Activated T-cell treated with anti-CD3 and anti-CD28 coated beads for 1 hour (primary cell): ENCODE data around the gene GAREM2.

Experiments used
- DNase-seq: peaks from one replicate; pipeline ENCODE4 v3.0.0-alpha.2; 2020; ENCODE audit warnings: low read depth

Gene GAREM2

DNA sequence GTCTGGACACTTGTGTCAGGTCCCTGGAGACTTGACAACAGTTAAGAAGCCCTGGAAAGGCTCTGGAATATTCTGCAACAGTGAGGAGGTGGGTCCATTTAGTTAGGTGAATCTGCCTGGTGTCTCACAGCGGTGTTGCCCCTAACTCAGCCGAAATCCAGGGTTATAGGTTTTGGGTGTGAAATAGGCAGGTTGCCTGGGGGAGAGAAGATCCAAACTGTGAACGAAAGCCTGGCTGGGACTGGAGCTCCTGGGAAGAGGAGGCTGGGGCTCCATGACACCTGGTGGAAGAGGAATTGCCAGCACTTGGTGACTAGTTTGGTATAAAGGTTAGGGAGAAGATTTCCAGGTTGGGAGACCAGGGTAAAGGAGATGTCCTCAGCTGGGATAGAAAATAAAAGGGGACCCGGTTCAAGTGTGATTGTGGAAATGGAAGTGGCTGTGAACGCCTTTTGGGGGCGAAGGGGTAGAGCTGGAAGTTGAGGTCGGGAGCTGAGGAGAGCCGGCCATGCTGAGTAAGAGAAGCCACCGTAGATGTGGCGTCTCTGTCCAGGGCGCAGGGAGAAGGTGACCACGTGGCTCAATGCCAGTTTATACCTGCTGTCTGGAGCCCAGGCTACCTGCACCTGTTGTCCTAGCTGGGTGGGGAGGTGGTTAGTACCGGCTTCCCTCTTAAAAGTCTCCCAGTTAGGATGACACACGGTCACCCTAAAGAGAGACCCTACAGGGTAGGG lies 3.0 kb upstream of the GAREM2 start:
- DNase-seq: no peak

DNA sequence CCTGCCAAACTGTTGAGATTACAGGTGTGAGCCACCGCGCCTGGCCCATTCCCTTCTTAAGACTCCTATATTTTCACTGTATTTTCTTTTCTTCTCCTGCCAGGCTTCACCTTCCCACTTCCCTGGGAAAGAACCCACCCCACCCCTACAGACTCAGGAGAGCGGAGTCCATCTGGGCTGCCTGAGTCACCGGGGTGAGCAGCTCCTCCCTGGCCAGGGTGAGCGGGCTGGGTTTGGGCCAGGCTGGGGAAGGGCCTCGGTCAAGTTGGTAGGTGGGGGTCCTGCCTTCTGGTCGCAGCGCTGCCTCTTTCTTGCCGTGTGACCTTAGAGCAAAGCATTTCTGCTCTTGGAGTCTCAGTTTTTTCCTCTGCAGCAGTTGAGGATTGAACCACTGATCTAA lies 2.1 kb upstream of the GAREM2 start:
- no peak for DNase-seq

DNA sequence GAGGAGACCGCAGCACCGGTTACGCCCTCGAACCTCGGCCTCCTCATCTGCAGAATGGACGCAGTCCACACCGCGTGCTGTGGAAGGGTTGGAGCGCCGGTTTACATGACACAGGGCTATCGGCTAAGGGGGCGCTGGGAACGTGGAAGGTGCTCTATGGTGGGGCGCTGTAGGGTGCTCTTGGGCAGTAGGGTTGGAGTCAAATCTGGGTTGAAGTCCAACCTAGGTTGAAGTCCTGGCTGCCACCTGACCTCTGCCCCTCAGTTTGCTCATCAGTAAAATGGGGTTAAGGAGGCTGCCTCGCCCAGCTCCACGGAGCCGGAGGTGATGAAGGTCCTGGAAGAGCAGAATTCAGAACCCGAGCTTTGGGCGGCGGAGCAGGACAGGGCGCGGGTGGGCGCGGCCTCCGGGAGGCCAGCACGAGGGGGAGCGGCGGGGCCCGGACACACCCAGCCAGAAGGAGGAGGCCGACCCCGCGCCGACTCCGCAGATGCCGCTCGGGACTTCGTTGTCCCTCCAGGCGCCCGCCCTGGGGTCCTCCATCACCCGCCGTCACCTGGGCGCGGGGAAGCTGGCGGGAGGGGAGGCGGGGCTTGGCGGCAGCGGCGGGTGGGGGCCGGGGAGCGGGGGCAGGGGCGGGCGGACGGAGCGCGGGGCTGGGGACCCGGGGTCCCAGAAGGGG lies 558 bp upstream of the GAREM2 start:
- DNase-seq: no peak

DNA sequence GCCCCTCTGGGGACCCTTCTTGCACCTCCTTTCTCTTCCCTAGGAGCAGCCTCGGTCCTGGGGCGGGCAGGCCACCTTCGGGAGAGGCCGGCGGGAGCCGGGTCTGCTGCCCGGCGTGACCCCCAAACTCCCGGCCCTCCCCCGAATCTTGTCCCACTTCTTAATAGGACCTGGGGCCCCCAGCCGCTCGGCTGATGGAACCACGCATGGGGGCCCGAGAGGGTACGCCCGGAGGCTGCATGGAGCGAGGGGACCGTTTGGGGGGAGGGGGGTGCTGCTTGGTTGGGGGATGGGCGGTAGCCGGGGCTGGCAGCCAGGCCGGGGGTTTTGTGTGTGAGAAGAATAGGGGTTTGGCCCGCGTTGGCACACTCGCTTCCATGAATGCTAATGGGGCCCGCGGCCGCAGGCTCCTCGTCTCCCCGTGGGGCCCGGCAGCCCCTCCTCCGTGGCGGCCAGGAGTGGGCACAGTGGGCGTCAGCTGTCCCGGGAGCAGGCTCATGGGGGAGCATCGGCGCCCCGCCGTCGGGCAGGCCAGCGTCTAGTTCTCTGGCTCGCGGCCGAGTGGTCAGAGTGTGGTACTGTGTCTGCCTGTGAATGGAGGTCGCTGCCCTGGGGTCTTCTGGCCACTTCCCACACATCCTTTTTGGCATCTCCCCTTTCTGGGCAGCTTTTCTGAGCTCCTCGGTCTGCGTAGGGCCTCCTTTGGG lies 1.0 kb downstream of the GAREM2 start:
- no peak for DNase-seq

DNA sequence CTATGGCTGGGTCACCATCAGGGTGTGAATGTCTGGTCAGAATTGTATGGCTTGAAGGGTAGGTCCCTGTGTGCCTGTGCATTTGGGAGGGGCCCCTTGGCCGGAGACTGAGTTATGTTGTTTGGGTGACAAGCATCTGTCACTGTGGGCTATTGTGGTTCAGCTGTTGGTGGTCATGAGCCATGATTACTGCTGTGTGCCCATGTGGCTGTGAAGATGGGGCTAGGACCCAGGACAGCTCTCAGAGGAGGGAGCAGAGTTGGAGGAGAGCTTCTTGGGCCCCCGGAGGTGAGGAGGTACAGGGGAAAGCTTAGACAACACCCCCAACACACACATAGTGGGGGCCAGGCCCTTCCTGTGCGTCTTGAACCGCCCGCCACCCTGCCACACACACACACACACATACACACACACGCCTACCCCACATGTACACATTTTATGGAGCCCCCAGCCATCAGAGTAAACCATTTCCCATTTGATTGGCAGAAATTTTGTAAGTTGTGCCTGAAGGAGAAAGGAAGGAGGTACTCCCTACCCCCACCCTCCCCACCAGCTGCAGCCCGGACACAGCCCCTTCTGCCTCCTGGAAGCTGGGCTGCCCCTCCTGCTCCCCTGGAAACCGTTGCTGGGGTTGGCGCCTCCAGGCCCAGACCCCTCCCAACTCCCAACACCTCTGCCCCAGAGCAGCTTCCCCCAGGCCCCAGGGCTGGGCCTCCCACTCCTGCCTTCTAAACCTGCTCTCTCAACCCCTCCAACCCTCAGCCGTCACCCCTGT lies 2.0 kb downstream of the GAREM2 start:
- DNase-seq: no peak

DNA sequence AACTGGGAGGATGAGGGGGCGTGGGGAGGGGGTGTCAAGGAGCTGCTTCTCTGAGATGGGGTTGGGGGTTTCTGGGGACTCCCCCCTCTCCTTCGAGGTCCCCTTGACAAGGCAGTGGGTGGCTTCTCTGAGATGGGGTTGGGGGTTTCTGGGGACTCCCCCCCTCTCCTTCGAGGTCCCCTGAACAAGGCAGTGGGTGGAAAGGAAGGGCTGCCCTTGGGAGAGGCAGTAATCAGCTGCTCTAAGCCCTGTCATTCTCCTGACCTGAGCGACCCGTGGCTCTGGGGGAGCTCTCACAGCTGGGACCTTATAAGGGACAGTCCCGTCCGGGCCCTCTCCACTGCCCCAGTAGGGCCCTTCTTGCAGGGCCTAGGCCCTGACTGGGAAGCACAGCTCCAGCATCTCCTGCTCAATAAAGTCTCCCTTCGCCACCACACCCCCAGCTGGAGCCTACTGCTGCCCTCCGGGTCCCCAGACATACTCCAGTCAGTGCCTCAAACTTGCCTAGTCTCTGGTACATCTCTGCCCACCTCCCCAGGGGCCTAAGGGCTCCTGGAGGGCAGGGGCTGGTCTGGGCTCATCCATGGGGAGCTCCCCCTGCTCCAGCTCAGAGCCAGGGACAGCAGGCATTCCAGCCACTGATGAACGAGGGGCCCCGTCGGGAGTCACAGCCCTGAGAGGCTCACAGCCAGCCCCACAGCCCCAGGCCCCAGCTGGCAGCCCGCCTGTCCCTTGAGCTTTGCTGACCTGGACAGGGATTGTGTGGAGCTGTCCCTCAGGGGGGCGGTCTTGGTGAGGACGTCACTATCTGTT lies 2.8 kb downstream of the GAREM2 start:
- DNase-seq: no peak

DNA sequence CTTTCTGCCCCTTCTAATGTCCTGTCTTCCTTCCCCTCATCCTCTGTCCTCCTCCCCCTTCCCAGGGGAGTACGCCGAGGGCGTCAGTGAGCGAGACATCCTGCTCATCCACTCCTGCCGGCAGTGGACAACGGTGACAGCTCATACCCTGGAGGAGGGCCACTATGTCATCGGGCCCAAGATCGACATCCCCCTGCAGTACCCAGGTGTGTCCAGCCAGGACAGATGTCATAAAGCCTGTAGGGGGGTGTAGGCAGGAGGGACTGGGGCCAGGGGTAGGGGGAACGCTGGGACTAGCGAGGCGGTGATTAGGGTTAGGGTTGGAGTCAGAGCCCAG lies 3.4 kb downstream of the GAREM2 start:
- no peak for DNase-seq

DNA sequence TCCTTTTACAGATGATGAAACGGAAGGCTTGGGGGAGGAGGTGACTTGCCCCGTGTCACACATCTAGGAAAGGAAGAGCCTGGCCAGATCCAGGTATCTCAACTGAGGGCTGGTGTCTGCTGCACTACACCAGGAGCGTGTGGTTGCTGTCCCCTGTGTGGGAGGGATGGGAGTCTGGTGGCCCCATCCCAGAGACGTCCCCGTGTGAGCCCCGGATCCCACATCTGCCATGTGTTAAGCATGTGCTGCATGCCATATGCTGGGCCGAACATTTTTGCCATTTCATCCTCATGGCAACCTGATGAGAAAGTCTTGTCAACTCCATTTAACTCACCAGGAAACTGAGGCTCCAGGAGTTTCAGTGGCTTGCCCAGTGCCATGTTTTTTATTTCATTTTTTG lies 4.2 kb downstream of the GAREM2 start:
- DNase-seq: no peak

DNA sequence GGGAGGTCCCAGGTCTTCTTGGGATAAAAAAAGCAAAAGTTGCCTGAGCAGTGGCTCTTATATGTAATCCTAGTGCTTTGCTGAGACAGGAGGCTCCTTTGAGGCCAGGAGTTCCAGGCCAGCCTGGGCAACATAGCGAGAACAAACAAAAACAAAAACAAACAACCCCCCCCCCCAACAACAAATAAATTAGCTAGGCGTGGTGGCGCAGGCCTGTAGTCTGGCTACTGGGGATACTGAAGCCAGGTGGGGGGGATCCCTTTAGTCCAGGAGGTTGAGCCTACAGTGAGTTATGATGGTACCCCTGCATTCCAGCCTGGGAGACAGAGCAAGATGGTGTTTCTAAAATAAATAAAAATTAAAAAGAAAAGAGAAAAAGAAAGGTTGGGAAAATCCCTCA lies 5.4 kb downstream of the GAREM2 start:
- no peak for DNase-seq

DNA sequence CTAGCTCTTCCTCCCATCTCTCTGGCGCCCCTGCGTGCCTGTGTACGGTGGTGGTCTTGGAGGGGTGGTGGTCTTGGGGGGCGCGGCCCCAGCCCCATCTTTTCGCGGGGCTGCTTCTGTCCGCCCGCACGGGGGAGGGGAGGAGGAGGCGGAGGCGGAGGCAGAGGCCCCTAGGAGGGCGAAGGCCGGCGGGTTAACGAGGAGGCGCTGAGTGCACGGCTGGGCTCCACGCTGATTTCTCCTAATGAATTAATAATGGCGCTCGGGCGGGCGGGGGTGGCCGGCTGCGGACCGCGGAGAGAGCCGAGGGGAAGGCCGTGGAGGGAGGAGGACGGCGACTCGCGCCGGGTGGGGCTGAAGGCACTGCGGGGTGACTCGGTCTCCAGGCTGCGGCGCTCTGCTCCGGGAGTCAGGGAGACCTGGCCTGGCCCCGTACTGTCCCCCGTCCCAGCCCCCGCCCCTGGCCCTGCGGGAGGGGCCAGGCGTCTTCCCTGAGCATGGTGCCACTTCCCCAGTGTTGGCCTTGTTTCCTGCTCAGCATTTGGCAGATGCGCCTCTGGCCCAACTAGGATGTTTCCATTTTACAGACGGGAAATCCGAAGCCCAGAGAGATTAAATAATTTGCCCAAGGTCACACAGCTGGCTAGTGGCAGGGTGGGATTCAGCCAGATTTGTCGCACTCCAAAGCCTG lies 6.0 kb downstream of the GAREM2 start:
- no peak for DNase-seq

DNA sequence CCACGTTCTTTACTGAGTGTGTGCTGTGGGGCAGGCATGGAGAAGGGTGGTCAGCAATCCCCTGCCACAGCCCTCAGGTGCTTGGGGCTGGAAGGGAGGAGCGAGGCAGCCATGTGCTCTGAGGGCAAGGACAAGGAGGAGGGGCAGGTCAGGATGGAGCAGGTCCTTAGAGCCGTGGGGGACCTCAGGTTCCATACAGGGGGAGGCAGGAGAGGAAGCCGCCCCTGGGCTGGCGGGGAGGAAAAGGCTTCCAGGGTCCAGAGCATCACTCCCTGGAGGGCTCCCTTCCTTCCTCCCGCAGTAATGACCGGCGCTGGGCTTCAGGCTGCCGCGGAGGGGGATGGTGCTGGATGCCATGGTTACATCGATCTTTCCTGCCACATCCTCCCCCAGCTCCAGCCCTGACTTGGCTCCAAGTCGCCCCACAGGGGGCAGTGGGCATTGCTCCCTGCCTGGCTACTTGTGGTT lies 6.6 kb downstream of the GAREM2 start:
- DNase-seq: no peak

DNA sequence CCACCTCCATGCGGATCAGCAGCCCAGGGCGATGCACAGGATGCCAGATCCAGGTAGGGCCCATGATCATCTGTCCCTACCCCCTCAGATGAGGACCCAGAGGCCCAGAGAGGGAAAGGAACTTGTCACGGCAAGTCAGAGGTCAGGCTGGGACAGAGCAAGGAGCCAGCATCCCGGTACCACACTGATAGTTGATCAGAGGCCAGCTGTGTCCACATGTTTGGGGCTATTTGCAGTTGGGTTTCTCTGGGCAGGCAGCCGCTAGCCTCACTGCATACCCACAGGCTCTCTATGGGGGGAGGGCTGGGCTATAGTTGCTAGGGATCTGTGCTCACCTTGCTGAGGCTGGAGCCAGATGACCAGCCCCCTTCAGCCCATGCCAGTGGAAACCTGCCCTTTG lies 9.6 kb downstream of the GAREM2 start:
- DNase-seq: no peak

DNA sequence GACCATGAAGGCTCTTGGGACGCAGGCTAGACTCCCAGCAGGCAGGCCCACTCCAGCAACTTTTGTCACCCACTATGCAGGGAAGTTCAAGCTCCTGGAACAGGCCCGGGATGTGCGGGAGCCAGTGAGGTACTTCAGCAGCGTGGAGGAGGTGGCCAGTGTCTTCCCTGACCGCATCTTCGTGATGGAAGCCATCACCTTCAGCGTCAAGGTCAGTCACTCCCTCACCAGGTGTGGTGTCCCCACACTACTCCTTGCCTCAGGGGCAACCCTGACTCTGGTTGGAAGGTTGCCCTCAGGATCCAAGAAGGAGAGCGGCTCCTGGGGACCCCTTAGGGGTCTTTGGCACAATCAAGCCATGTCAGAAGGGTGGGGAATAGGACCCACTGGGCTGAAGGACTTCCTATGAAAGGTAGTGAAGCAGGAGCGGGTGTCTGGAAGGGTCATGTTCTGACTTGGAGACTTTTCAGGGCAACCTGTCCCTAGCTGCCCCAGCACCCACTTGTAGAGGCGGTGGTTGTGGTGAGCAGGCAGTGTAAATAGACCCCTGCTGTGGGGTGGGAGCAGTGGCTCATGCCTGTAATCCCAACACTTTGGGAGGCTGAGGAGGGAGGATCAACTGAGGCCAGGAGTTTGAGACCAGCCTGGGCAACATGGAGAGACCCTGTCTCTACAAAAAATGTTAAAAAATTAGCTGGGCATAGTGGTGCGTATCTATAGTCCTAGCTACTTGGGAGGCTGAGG lies 10.2 kb downstream of the GAREM2 start:
- no peak for DNase-seq

DNA sequence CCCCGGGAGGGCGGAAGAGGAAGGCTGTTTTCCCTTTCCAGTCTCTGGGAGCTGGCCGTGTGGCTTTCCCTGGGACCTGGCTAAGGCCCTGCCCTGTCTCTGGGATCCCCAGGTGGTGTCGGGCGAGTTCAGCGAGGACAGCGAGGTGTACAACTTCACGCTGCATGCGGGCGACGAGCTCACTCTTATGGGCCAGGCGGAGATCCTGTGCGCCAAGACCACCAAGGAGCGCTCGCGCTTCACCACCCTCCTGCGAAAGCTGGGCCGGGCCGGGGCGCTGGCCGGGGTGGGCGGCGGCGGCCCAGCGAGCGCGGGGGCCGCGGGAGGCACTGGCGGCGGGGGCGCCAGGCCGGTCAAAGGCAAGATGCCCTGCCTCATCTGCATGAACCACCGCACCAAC lies 11.2 kb downstream of the GAREM2 start:
- DNase-seq: no peak

DNA sequence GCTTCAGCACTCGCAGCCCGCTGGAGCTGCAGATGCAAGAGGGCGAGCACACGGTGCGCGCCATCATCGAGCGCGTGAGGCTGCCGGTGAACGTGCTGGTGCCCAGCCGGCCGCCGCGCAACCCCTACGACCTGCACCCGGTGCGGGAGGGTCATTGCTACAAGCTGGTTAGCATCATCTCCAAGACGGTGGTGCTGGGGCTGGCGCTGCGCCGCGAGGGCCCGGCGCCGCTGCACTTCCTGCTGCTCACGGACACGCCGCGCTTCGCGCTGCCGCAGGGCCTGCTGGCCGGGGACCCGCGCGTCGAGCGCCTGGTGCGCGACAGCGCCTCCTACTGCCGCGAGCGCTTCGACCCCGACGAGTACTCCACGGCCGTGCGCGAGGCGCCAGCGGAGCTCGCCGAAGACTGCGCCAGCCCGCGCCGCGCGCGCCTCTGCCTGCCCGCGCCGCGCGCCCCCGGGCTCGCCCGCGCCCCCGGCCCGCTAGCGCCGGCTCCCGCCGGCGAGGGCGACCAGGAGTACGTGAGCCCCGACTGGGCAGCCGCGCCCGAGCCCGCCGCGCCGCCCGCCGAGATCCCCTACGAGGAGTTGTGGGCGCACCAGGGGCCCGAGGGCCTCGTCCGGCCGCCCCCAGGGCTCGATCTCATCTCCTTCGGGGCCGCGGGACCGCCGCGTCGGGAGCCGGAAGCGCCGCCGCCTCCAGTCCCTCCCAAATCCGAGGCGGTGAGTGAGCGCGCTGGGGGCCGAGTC lies 11.8 kb downstream of the GAREM2 start:
- DNase-seq: peak; percentile 80

DNA sequence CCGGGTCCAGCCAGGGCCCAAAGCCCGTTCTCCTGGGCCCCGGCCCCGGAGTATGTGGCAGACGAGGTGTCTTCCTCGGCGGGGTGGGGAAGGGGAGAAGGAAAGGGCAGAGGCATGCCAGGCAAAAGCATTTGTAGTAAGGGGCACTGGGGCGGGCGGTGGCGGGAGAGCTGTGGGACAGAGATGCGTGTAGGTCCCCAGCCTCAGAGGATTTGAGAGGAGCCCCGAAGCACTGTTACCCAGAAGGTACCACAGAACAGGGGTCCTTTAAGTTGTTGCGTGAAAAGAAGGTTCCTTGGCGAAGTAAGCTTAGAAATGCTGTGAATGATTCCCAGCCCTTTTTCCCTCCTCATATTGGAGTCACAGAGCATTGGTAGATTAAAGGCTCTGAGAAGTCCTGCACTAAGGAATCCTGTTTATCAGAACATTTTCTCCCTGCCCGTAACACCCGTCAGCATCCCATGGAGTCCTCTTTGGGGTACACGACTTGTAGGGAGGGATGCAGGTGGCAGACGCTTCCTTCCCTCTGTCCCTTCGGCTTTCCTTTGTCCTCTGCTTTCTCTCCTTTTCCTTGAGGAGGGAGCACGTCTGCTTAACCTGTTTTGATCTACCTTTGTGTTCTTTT lies 12.5 kb downstream of the GAREM2 start:
- peak; percentile 17 for DNase-seq

DNA sequence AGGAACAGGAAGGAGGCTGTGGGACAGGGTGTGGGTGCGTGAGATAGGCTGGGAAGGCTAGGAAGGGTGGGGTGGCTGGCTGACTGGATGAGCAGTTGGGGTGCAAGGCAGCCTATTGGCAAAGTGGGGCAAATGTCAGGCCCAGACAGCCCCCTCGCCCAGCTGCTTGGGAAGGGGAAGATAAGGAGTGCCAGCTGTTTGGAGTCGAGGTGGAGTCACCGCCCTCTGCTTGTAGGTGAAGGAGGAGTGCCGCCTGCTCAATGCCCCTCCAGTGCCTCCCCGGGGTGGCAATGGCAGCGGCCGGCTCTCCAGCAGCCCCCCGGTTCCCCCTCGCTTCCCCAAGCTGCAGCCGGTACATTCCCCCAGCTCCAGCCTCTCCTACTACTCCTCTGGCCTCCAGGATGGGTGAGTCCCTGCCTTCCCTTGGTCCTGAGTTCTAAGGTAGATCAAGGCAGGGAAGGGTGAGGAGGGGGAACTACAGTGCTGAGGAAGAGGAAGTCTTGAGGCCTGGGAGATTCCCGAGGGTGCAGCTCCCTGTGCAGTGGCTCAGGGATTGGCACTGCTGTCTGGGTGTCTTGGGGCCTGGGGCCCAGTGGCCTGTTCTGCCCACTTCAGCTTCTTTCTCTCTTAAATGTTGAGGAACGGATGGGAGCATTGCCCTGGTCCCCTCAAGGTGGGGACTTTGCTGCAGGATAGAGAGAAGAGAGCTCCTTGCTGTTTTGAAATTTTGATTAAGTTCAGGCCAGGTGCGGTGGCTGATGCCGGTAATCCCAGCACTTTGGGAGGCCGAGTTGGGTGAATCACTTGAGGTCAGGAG lies 13.3 kb downstream of the GAREM2 start:
- DNase-seq: no peak

DNA sequence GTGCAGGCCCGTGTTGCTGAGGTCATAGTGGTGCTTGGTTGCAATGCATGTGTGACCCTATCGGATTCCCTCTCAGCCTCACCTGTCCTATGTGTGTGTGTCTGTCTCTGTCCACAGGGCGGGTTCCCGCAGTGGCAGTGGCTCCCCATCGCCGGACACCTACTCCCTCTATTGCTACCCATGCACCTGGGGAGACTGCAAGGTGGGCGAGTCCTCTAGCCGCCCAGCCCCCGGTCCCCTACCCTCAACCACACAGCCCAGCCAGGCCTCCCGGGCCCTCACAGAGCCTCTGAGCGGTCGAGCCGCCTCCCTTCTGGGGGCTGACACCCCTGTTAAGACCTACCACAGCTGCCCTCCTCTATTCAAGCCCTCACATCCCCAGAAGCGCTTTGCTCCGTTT lies 14.2 kb downstream of the GAREM2 start:
- DNase-seq: no peak
